Measurements from ENCODE around the gene RNLS. TPM values are rescaled to one million over a fixed set of nuclear protein-coding genes. Genes with fewer than 3 reads are reported as not detected.

Gene RNLS
- total RNA-seq, 1 experiment from 2014 or later: not detected

DNA sequence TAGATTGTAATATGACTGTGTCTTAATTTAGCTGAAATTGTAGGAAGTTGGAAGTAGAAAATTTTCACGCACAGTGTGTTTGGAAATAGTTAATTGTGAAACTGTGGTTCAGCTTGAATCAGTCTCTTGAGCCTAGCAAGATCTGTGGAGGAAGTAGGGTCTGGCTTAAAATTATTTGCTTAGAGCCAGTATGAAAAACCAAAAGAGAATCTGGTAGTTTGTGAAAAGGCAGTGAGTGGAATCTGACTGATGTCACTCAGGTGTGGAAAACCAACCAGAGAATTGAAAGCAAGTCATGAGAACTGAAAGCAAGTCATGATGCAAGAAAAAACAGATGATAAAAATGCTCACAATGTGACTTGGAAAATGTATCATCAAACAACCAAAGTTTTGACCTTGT, 14.9 kb upstream of the RNLS start:
- CTCF ChIA-PET: no interaction called here
- Histone ChIP-seq H3K4me1 (ENCODE audit: control insufficient read depth in 1 of 2, insufficient read depth in 2 of 2, low read length in 2 of 2) (no peaks in the 10 kb centered on the region; a peak in 1 of 4 replicates), H3K27ac (ENCODE audit: low read depth, low read length) (no peak overlapping the region), H3K4me2 (ENCODE audit: low read length) (no peak overlapping the region), H4K20me1 (ENCODE audit: insufficient read depth) (no peaks in the 10 kb centered on the region), H3K9me3 (ENCODE audit: control insufficient read depth in 1 of 2, insufficient read depth in 1 of 2, low read depth in 1 of 2, low read length in 2 of 2) (no peaks in the 10 kb centered on the region), H3K9me2 (ENCODE audit: insufficient read depth) (no peaks in the 10 kb centered on the region), H3K4me3 (replicated peaks in 1 of 2; ENCODE audit: low read depth in 1 of 2, low read length in 2 of 2) (no peak overlapping the region), H3K36me3 (ENCODE audit: control insufficient read depth in 1 of 2, insufficient read depth in 2 of 2, low read length in 2 of 2) (no peaks in the 10 kb centered on the region), H3K9ac (ENCODE audit: low read length) (no peak overlapping the region), H3K79me2 (ENCODE audit: insufficient read depth, low read length) (no peaks in the 10 kb centered on the region), H2AFZ (ENCODE audit: low read depth, low read length, poor library complexity, severe bottlenecking) (no peak overlapping the region), H3K27me3 (ENCODE audit: insufficient read depth, low read length) (no peaks in the 10 kb centered on the region)
- TF ChIP-seq, protein P1, sequence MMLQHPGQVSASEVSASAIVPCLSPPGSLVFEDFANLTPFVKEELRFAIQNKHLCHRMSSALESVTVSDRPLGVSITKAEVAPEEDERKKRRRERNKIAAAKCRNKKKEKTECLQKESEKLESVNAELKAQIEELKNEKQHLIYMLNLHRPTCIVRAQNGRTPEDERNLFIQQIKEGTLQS (IDR thresholded peaks at IDR 0.05): no peak
- TF ChIP-seq RAD21 (IDR thresholded peaks at IDR 0.05; ENCODE audit: low read depth): no peak
- TF ChIP-seq, protein P2, sequence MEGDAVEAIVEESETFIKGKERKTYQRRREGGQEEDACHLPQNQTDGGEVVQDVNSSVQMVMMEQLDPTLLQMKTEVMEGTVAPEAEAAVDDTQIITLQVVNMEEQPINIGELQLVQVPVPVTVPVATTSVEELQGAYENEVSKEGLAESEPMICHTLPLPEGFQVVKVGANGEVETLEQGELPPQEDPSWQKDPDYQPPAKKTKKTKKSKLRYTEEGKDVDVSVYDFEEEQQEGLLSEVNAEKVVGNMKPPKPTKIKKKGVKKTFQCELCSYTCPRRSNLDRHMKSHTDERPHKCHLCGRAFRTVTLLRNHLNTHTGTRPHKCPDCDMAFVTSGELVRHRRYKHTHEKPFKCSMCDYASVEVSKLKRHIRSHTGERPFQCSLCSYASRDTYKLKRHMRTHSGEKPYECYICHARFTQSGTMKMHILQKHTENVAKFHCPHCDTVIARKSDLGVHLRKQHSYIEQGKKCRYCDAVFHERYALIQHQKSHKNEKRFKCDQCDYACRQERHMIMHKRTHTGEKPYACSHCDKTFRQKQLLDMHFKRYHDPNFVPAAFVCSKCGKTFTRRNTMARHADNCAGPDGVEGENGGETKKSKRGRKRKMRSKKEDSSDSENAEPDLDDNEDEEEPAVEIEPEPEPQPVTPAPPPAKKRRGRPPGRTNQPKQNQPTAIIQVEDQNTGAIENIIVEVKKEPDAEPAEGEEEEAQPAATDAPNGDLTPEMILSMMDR (IDR thresholded peaks at IDR 0.05 in 2 of 3, conservative IDR thresholded peaks at IDR 0.05 in 1 of 3; ENCODE audit: borderline replicate concordance in 1 of 3, insufficient read depth in 1 of 3, low read depth in 2 of 3, low read length in 2 of 3): no peak
- TF ChIP-seq, protein P3, sequence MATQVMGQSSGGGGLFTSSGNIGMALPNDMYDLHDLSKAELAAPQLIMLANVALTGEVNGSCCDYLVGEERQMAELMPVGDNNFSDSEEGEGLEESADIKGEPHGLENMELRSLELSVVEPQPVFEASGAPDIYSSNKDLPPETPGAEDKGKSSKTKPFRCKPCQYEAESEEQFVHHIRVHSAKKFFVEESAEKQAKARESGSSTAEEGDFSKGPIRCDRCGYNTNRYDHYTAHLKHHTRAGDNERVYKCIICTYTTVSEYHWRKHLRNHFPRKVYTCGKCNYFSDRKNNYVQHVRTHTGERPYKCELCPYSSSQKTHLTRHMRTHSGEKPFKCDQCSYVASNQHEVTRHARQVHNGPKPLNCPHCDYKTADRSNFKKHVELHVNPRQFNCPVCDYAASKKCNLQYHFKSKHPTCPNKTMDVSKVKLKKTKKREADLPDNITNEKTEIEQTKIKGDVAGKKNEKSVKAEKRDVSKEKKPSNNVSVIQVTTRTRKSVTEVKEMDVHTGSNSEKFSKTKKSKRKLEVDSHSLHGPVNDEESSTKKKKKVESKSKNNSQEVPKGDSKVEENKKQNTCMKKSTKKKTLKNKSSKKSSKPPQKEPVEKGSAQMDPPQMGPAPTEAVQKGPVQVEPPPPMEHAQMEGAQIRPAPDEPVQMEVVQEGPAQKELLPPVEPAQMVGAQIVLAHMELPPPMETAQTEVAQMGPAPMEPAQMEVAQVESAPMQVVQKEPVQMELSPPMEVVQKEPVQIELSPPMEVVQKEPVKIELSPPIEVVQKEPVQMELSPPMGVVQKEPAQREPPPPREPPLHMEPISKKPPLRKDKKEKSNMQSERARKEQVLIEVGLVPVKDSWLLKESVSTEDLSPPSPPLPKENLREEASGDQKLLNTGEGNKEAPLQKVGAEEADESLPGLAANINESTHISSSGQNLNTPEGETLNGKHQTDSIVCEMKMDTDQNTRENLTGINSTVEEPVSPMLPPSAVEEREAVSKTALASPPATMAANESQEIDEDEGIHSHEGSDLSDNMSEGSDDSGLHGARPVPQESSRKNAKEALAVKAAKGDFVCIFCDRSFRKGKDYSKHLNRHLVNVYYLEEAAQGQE (IDR thresholded peaks at IDR 0.05; ENCODE audit: low read depth): no peak
- RAD21 ChIA-PET (ENCODE audit: low non-redundant PET in 1 of 2, low total read pairs in 2 of 2, uncharacterized antibody in 2 of 2, unreplicated experiment in 2 of 2): no interaction called here
- no peak for ATAC-seq
- intact Hi-C loops (cut with micrococcal nuclease): no loop called here
- no peak for DNase-seq (ENCODE audit: low read depth, low spot score)
- no TSS peak for BruUV-seq (replicated peaks)
- POLR2A ChIA-PET: no interaction called here

Data from HCT116 (cell line).